GM21447 (cell line): Measurements from ENCODE around the gene LGI1.

Experiments used
- ATAC-seq: cut with Tn5 transposase; IDR thresholded peaks from one replicate; pipeline ENCODE4 v1.9.1; 2021; ENCODE audit not compliant: unreplicated experiment

Gene LGI1

DNA sequence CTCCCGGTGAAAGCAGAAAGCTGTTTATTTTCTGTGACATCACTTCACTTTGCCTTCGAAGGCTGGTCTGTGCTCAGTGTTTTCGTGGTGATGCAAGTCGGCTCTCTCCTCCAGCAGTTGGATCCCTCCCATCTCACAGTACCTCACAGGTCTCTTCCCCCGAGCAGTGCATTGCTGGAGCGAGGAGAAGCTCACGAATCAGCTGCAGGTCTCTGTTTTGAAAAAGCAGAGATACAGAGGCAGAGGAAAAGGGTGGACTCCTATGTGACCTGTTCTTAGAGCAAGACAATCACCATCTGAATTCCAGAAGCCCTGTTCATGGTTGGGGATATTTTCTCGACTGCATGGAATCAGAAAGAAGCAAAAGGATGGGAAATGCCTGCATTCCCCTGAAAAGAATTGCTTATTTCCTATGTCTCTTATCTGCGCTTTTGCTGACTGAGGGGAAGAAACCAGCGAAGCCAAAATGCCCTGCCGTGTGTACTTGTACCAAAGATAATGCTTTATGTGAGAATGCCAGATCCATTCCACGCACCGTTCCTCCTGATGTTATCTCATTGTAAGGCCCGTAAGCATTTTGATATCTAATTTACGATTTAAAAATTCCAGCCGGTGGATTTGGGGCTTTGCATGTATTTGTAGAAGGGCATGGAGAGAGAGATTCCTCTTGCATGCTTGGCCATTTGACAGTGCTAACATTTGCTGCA, at the start of gene LGI1:
Gene LGI1 (plus strand): TSS at position 136 of the 707 bp plus-strand sequence. CDS start 209 bp downstream, at position 345.
- ATAC-seq, result no peak

DNA sequence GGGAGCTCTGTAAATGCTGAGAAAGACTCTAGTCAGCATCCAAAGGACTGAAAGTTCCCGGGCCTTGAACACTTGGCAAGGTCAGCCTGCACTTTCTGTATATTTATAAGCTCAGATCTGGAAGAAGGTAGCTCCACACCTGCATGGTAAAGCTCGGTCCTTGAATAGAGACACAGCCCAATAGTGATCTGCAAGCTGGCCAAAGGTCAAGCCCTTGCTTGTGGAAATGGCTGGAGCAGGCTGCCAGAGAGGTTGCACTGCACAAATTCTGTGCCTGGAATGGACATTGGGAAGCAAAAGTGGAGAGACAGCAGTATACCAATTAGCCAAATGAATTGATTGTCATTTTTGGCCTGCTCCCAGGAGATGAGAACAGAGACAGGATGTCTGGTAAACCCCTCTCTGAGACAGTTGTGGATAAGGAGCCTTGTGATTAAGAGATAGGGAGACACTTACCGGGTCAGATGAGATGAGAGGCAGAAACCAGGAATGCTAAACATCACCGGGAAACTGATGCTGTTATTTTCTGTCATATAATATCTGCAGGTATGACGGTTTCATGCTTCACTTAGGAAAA, 47.3 kb upstream of the LGI1 start:
- no peak for ATAC-seq

- ATAC-seq, result no peak
These were observed 45.8 kb upstream of the LGI1 start for GRCh38 chr10:93711891-93712290.

GRCh38 chr10:93712593-93712992, 45.1 kb upstream of the LGI1 start:
- no peak for ATAC-seq

- peak; percentile 88 for ATAC-seq
These were observed 42.4 kb upstream of the LGI1 start for GRCh38 chr10:93715345-93715744.

- ATAC-seq, result no peak
These were observed 41.0 kb upstream of the LGI1 start for GRCh38 chr10:93716766-93717165.

DNA sequence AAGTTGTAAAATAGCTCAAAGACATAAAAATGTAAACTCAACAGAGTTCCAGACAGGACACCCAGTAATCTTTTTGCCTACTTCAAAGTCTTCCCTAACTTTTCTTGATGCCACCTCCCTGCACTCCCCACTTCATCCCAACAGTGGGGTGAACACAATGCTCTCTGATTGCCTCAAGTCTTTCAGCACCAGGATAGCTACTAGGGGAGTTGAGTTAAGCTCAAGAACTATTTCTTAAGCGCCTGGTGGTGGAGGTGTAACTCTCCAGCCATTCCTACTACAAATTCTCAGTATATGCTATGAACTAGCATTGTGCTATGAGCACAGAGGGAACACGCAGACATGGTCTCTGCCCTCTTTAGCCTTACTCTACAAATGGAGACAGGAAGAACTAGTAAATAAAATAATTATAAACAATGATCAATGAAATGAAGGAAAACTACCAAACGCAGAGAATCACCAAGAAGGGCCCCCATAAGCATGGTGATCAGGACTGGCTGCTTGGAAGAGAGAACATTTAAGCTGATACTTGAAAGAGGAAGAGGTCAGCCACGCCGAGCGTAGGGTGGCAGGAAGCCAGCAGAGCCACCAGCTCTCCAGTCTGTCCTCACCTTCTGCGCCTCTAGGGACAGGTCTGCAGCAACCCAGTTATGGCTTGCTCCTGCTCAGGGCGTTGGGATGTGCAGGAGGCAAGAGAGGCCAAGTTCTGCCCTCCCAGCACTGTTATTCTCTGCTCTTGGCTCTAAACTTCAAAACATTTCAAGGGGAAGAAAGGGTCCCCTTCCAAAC, 38.6 kb upstream of the LGI1 start:
- ATAC-seq, result peak; percentile 38

- ATAC-seq, result no peak
These were observed 37.8 kb upstream of the LGI1 start for GRCh38 chr10:93719901-93720300.

DNA sequence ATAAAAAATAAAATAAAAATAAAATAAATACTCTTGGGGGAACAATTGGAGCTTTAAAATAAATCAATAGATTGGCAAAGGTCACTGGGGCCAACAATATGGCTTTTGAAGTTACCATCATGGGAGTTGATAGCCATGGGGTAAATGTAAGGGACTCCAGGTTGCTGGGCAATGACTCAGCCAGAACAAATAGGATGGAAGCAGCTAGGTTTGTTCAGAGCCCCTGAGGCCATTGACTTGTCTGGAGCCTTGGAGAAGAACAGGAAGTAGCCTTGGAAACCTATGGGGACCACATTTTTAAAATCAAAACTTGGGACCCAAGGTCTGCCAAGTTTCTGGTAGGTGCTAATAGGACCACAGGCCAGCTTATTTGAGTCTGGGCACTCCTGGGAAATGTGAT, 35.2 kb upstream of the LGI1 start:
- ATAC-seq, result no peak

GRCh38 chr10:93723153-93723552, 34.6 kb upstream of the LGI1 start:
- ATAC-seq, result no peak

- ATAC-seq, result no peak
These were observed 31.7 kb upstream of the LGI1 start for GRCh38 chr10:93726024-93726423.

- no peak for ATAC-seq
These were observed 16.4 kb upstream of the LGI1 start for GRCh38 chr10:93741367-93741766.

DNA sequence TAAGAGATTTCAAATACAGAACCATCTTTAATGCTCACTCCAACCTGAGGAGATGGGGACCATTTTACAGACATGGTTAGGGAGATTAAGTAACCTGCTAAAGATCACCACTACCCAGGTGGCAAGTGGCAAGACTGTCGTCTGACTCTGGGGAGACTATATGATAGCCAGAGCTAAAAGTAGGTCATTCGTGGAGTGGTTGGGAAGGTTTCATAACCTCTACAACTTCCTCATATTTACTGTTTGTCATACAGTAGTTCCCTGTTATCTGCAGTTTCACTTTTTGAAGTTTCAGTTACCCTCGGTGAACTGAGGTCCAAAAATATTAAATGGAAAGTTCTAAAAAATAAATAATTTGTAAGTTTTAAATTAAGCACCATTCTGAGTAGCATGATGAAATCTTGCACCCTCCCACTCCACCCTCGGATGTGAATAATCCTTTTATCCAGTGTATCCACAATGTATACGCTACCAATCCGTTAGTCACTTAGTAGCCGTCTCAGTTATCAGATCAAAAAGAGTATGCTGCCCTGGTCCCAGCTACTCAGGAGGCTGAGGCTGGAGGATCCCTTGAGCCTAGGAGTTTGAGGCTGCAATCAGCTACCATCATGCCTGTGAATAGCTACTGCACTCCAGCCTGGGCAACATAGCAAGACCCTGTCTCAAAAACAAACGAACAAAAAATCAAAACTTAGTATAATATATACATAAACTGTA, 14.9 kb upstream of the LGI1 start:
- ATAC-seq, result peak; percentile 90

GRCh38 chr10:93745408-93746065, 12.2 kb upstream of the LGI1 start:
- ATAC-seq, result no peak

DNA sequence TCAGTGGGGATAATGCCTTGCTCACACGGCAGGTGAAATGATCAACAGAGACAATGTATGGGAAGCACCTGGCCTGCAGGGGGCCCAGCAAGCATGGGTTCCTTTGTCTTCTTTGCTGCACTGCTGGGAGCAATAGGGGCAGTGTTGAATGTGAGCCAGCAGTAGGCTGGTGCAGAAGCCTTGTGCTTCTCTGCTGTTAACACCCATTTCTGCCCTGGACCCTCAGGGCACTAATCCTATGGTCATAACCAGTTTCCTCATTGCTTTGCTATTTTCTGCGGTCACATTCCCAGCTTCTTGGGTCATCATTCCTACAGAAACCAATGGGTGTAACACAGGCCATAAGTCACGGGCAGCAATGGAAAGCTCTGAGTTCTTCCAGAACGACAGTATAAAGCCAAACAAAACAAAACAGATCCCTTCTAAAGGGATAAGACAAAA, 10.9 kb upstream of the LGI1 start:
- ATAC-seq, result no peak

GRCh38 chr10:93749218-93749799, 8.4 kb upstream of the LGI1 start:
- no peak for ATAC-seq

DNA sequence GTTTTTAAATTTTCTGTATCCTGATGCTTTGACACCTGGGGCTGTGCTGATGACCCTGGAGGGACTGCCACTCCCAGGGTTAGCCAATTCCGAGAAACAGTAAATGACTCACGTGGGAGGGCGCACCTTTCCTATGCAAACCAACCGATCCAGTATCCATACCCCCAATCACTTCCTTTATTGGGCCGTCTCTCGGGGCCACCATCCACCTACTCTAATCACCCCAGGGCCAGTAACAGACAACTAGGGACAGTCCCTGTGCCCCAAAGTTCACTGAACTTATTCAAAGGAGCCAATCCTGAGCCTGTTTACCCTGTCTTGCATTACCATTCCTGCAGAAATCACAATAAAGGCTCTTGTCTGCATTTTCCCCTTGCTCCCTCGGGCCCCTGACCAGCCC, 6.6 kb upstream of the LGI1 start:
- ATAC-seq, result no peak

DNA sequence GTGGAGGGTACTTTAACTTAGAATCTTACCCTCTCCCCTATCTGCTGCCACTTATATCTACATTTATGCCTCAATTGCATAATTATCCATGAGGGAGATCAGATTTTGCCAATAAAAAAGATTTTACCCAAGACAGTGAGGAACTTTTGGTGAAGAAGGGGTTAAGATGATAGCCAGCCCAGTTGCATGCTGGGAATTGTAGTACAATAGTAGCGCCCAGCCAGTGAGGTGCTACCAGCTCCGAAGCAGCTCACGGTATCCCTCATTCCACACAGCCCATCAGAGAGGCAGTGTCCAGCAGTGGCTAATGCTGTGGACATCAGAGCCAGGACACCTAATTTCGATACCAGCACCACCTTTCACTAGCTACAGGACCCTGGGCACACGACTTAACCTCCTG, 5.9 kb upstream of the LGI1 start:
- ATAC-seq, result no peak

GRCh38 chr10:93752761-93753160, 5.0 kb upstream of the LGI1 start:
- ATAC-seq, result no peak

- no peak for ATAC-seq
These were observed 4.0 kb upstream of the LGI1 start for GRCh38 chr10:93753621-93754250.
